Measurements from ENCODE around the gene SH2D6.

SH2D6 gene

DNA sequence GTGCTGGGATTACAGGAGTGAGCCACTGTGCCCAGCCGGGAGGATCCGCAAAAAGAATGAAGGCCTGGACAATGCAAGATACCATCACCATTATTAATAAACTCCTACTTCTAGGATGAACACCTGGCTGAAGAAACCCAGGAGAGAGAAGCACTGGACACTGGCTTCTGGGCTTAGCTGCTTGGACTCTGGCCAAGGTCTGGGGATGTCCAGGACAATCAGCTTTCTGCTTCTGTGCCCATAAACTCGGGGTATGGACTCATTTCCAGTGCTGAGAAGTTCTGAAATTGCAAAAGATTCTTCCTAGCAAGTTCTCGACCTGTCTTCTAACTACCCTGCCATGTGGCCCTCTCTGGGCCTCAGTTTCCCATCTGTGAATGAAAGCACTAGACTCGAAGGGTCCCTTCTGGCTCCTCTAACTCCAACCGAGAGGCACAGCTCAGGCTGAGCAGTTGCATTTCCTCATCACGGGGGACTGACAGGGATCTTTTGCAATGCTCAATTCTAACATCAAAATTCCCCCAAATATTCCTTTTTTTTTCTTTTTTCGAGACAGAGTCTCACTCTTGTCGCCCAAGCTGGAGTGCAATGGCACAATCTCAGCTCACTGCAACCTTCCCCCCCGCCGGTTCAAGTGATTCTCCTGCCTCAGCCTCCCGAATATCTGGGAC is 2.4 kb upstream of the SH2D6 start:
- Histone ChIP-seq H3F3A (ENCODE audit: insufficient read depth, low read length) (peaks cover 7% of the 10 kb centered on the region; the same call in 1 of the 2 replicates), H3K9me2 (replicated peaks; ENCODE audit: insufficient read depth, low read length) (no peaks in the 10 kb centered on the region), H3K27ac (ENCODE audit: low read length) (no peak overlapping the region), H3K4me2 (ENCODE audit: low read depth, low read length) (no peak overlapping the region), H3K4me1 (ENCODE audit: low read length) (peaks cover 5% of the 10 kb centered on the region), H3K36me3 (replicated peaks; ENCODE audit: insufficient read depth, low read length) (no peaks in the 10 kb centered on the region), H3K9me3 (replicated peaks; ENCODE audit: insufficient read depth, low read length) (no peaks in the 10 kb centered on the region), H3K27me3 (replicated peaks; ENCODE audit: insufficient read depth, low read length) (no peaks in the 10 kb centered on the region), H3K9ac (ENCODE audit: low read length) (no peak overlapping the region), H3K4me3 (ENCODE audit: low read length) (no peak overlapping the region), H4K20me1 (ENCODE audit: insufficient read depth, low read length) (no peaks in the 10 kb centered on the region), H2AFZ (ENCODE audit: low read length) (no peak overlapping the region), H3K79me2 (ENCODE audit: low read length) (no peaks in the 10 kb centered on the region)
- no peak for DNase-seq
- TF ChIP-seq EZH2phosphoT487 (IDR thresholded peaks at IDR 0.05; ENCODE audit: low read length) (no peak), EZH2 (optimal IDR thresholded peaks at IDR 0.05; ENCODE audit: low read depth, low read length) (no peak)
- TF ChIP-seq, protein P1, sequence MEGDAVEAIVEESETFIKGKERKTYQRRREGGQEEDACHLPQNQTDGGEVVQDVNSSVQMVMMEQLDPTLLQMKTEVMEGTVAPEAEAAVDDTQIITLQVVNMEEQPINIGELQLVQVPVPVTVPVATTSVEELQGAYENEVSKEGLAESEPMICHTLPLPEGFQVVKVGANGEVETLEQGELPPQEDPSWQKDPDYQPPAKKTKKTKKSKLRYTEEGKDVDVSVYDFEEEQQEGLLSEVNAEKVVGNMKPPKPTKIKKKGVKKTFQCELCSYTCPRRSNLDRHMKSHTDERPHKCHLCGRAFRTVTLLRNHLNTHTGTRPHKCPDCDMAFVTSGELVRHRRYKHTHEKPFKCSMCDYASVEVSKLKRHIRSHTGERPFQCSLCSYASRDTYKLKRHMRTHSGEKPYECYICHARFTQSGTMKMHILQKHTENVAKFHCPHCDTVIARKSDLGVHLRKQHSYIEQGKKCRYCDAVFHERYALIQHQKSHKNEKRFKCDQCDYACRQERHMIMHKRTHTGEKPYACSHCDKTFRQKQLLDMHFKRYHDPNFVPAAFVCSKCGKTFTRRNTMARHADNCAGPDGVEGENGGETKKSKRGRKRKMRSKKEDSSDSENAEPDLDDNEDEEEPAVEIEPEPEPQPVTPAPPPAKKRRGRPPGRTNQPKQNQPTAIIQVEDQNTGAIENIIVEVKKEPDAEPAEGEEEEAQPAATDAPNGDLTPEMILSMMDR (IDR thresholded peaks at IDR 0.05; ENCODE audit: low read length) = no peak

DNA sequence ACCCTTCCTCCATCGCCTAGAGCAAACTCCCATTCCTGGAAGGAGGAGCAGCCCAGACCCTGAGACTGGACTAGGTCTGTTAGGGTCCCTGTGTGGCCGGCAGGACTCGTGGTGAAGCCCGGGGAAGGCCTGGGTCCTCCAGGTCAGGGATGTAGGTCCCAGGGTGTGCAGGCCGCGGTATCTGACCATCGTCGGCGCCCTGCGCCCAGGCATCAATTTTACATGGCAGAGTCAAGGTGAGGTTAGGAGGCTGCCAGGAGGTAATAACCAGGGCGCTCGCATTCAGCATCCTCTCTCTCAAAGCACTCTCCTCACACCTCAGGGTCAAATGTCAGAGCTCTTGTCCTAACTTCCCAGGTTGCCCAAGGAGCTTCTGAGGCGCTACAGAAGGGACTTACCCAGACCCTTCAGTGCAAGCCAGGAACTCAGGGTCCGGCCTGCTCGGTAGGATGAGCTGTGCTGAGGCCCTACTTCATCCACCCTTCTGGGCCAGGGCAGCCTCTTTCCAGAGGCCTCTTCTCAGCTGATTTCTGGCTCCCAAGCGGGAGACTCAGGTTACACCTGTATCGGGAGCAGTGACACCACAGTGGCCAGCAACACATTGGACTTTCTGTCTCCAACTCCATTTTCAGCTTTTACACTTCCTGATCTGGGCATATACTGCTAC is 628 bp downstream of the SH2D6 start:
- Histone ChIP-seq H3K9me3 (replicated peaks; ENCODE audit: insufficient read depth, low read length) (no peaks in the 10 kb centered on the region), H3K4me3 (ENCODE audit: low read length) (peak overlapping the region; percentile 79), H2AFZ (ENCODE audit: low read length) (peak overlapping the region; percentile 99), H3K36me3 (replicated peaks; ENCODE audit: insufficient read depth, low read length) (no peaks in the 10 kb centered on the region), H3K4me1 (ENCODE audit: low read length) (peaks cover 5% of the 10 kb centered on the region), H3K9me2 (replicated peaks; ENCODE audit: insufficient read depth, low read length) (no peaks in the 10 kb centered on the region), H3K27ac (ENCODE audit: low read length) (peak overlapping the region; percentile 60; the same call in 1 of the 2 replicates), H4K20me1 (ENCODE audit: insufficient read depth, low read length) (no peaks in the 10 kb centered on the region), H3K9ac (ENCODE audit: low read length) (peak overlapping the region; percentile 84), H3K4me2 (ENCODE audit: low read depth, low read length) (peak overlapping the region; percentile 99), H3F3A (ENCODE audit: insufficient read depth, low read length) (peaks cover 7% of the 10 kb centered on the region; the same call in 1 of the 2 replicates), H3K27me3 (replicated peaks; ENCODE audit: insufficient read depth, low read length) (no peaks in the 10 kb centered on the region), H3K79me2 (ENCODE audit: low read length) (no peaks in the 10 kb centered on the region)
- no peak for DNase-seq
- TF ChIP-seq, protein P1 (IDR thresholded peaks at IDR 0.05; ENCODE audit: low read length) = no peak
- no peak for TF ChIP-seq EZH2phosphoT487 (IDR thresholded peaks at IDR 0.05; ENCODE audit: low read length)
- no peak for TF ChIP-seq EZH2 (optimal IDR thresholded peaks at IDR 0.05; ENCODE audit: low read depth, low read length)

DNA sequence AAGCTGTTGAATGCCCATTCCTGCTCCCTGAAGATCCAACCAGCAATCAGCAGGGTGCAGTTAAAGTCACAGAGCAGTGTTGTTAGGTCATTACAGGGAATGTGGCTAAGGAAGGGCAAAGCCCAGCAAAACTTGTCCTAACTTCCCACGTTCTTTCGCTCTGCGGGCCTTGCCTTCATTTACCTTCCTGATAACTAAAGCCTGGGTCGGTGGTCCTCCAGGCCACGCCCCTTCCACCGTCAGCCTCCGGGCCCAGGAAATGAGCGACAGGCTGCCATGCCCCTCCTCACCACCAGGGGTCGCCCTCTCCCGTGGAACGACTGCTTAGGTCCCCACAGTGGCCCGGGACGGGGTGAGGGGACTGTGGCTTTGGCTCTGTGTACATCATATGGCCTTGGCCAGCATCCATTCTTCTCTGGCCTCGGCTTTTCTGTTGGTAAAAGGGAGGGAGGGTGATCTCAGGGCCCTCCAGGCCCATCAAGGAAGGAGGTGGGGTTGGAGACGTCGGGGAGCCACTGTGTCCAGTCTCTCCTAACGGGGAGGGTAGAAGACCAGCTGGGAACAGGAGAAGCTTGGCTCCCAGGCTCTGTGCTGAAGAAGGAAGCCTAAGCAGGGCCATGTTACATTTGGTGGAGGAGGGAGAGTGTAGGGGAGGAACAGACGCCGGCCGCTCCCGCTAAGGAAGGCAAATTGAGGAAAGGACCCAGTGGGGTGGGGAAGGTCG is 2.2 kb downstream of the SH2D6 start:
- peak overlapping the region; percentile 36 for H3K4me3 ChIP-seq (ENCODE audit: low read length)
- peaks cover 5% of the 10 kb centered on the region for H3K4me1 ChIP-seq (ENCODE audit: low read length)
- H3K27ac ChIP-seq (ENCODE audit: low read length) = no peak overlapping the region
- H4K20me1 ChIP-seq (ENCODE audit: insufficient read depth, low read length) = no peaks in the 10 kb centered on the region
- H2AFZ ChIP-seq (ENCODE audit: low read length) = peak overlapping the region; percentile 72
- H3K9me2 ChIP-seq (replicated peaks; ENCODE audit: insufficient read depth, low read length) = no peaks in the 10 kb centered on the region
- peak; percentile 77 for DNase-seq
- TF ChIP-seq EZH2 (optimal IDR thresholded peaks at IDR 0.05; ENCODE audit: low read depth, low read length) = no peak
- TF ChIP-seq, protein P1 (IDR thresholded peaks at IDR 0.05; ENCODE audit: low read length) = peak; percentile 100
- TF ChIP-seq EZH2phosphoT487 (IDR thresholded peaks at IDR 0.05; ENCODE audit: low read length) = no peak
- no peaks in the 10 kb centered on the region for H3K79me2 ChIP-seq (ENCODE audit: low read length)
- peaks cover 5% of the 10 kb centered on the region; the same call in 1 of the 2 replicates for H3F3A ChIP-seq (ENCODE audit: insufficient read depth, low read length)
- peak overlapping the region; percentile 78 for H3K4me2 ChIP-seq (ENCODE audit: low read depth, low read length)
- no peaks in the 10 kb centered on the region for H3K36me3 ChIP-seq (replicated peaks; ENCODE audit: insufficient read depth, low read length)
- H3K9ac ChIP-seq (ENCODE audit: low read length) = no peak overlapping the region
- H3K27me3 ChIP-seq (replicated peaks; ENCODE audit: insufficient read depth, low read length) = no peaks in the 10 kb centered on the region
- no peaks in the 10 kb centered on the region for H3K9me3 ChIP-seq (replicated peaks; ENCODE audit: insufficient read depth, low read length)

Data from MM.1S (cell line).